ENCODE results near the gene R3HDM4.
"Not testable (repeated sequence)": the region's sequence is repeated elsewhere in the genome, so short reads cannot be mapped to it uniquely, and the experiment has no call there.

R3HDM4 gene

DNA sequence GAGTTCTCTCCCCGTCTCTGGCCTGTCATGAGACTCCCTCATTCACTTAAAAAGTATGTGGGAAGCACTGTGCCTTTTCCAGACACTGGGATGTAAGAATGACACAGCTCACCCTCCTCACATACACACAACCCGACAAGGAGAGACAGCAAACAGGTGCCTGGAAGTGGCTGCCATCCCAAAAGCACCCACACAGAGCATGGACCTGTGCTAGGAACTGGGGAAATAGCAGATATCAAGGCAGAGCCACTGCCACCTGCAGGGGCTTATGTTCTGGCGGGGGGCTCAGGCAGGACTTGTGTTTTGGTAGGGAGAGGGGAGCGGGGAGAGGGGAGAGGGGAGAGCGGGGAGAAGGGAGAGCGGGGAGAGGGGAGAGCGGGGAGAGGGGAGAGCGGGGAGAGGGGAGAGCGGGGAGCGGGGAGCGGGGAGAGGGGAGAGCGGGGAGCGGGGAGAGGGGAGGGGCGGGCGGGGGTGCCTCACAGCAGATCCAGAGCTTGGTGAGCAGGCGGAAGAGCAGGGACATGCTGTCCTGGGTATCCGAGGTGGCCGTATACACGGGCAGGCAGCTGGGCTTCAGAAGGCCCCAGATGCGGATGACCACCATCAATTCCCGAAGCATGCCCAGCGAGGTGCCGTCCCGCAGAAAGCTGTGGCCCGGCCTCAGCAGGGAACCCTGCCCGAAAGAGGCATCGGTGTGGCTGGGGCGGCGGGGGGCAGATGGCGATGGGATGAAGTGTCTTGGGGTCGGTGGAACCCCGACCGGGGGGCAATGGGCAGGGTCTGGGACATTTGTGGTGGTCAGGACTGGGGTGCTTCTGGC, 41.4 kb downstream of the R3HDM4 start:
- DNase-seq: no peak

DNA sequence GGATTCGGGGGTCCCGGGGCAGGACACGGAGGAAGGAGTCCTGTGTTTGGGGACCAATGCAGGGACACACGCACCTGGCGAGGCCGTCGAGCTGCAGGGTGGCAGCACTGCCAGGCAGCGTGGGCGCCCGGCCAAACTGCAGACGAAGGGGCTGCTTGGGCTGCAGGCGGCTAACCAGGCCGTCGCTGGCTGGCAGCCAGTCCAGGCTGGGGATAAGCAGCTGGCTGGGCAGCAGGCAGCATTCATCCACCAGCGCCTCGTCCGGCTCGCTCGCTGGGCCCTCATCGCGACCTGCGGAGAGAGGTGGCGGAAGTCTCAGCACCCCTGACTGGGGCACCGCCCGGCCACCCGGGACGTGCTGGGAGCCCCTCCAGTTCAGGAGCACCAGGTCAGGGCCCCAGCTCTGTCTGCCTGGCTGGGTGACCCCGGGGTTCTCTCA, 42.0 kb downstream of the R3HDM4 start:
- DNase-seq: no peak

DNA sequence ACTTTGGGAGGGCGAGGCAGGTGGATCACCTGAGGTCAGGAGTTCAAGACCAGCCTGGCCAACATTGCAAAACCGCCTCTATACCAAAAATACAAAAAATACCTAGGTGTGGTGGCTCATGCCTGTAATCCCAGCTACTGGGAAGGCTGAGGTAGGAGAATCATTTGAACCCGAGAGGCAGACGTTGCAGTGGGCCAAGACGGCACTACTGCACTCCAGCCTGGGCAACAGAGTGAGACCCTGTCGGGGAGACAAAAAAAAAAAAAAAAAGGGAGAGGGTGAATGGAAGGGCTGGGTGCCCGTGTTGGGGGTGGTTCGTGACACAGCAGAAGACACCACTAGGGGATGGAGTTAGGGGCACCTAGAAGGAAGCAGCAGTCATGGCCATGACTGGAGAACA, 42.7 kb downstream of the R3HDM4 start:
- DNase-seq: no peak

DNA sequence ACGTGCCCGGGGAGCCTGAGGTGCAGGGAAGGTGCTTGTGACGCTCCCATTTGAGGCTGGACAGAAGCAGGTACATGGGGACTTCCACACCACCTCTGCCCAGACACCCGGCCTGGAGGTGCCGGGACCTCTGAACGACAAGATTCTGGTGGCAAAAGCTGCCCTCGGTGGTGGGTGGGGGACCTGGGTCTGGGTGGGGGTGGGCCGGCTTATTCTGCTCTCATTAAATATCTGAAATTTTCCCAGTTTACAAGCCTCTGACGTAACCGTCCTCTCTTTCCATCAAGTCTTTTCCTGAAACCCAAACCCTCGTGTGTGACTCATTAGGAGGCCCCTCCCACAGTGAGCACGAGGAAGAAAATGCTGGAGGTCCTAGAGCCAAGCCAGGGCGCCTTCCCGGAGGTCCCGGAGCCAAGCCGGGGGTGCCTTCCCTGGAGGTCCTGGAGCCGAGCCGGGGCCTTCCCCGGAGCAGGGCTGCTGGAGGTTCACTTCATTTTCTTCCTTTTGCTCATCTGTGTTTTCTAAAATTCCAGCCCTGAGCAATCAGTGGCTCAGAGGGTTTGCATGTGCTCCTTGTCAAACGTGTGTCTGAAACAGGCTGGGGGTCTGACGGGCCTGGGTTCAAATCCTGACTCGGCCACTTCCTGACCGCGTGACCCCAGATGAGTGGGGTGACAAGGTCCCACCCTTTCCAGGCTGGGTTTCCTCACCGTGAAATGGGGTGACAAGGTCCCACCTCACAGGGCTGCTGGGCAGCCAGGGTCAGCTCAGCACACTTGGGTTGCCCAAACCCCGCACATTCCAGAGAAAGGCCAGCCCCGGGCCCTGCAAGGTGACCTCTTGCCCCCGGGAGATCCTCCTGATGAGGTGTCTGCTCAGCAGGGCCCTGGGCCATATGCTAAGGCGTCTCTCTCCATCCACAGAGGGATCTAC, 43.5 kb downstream of the R3HDM4 start:
- no peak for DNase-seq

DNA sequence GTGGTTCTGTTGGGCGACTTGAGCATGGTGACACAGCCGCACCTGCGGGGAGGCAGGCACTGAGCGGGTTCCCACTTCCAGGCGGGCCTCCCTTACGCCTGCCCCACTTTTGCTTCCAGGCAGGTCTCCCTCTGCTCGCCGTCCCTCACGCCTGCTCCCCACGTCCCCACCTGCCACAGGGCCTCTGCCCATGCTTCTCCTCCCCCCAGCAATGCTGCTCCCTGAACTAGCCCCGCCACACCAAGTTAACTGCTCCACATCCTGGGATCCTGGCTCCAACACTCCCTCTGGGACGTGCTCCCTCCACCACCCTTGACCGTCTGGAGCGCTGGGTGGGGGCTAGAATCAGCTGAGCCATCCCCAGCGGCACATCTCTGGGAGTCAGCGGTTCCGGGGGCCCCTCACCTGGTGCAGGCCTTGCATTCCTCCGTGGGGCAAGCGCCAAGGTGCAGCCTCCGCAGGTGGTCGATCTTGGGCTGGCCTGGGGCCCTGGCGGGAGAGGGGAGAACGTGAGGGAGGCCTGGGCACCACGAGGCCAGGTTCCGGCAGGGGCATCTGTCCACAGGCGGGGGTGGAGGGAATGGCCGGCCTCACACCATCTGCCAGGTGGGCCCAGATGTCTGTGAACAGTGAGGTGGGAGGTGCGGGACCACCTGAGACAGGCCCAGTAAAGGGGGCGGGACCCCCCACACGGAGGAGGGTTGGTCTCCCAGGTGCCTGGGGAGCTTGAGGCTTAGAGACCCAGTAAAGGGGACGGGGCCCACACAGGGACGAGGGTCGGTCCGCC, 44.4 kb downstream of the R3HDM4 start:
- DNase-seq: no peak

DNA sequence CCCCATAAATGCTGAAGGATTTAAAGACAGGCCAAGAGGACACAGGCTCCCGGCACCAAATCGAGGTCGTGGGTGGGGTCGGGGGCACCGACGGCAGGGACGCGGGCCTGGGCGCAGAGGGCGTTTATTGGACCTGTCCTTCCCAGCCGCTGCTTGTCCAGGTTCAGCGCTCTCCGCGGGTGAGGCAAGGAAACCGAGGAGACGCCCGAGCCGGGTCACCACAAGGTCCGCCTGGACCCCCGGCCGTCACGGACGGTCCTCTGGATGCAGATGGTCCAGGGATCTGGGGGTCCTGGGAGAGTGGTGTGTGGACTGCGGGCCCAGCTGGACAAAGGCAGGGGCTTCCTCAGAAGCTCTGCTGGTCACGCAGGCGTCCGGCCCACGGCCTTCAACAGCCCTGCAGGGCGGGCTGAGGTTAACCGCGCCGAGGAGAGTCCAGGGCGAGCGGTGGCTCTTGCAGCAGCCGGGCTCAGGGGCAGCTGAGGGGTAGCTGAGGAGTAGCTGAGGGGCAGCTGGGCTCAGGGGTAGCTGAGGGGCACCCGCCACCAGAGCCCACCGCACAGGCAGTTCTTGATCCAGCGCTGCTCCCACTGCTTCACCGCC, 45.1 kb downstream of the R3HDM4 start:
- no peak for DNase-seq

DNA sequence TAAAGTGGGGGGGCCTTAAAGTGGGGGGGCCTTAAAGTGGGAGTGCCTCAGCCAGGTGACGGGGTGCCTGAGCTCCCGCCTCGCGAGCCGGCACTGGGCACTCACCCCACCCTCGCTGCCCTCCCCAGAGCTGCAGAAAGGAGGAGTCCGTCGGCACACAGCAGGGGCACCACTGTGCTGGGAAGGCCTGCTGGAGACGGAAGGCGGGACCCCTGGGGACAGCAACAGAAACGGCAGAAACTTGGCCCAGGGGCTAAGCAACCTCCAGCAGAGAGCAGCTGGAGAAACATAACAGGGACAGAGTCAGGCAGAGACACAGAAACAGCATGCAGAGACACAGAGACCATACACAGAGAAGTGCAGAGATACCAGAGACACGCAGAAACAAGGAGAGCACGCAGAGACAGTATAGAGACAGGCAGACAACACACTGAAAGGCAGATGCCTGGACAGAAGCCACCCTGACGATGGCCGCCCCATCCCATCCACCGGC, 45.7 kb downstream of the R3HDM4 start:
- no peak for DNase-seq

DNA sequence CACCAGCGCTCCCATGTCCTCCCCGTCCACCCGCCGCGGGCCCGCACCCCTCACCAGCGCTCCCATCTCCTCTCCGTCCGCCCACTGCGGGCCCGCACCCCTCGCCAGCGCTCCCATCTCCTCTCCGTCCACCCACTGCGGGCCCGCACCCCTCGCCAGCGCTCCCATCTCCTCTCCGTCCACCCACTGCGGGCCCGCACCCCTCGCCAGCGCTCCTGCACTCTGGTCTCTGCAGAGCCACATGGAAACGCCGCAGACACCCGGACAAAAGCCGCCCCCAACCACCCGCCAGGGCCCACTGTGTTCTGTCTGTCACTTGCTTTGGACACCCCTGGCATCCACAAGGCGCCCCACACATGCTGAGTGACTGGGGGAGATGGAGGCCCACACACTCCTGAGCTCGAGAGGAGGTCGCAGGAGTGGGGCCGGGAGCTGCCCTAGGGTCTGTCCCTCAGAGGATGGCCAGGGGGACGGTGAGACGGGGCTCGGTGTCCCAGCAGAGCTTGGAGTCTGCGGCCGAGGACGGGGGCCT, 46.2 kb downstream of the R3HDM4 start:
- DNase-seq: no peak

DNA sequence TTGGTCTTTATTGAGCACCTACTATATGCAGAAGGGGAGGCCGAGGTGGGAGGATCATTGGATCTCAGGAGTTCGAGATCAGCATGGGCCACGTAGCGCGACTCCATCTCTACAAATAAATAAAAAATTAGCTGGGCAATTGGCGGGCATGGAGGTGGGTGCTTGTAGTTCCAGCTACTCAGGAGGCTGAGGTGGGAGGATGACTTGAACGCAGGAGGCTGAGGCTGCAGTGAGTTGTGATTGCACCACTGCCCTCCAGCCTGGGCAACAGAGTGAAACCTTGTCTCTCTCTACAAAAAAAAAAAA, 49.8 kb downstream of the R3HDM4 start:
- DNase-seq: no peak

DNA sequence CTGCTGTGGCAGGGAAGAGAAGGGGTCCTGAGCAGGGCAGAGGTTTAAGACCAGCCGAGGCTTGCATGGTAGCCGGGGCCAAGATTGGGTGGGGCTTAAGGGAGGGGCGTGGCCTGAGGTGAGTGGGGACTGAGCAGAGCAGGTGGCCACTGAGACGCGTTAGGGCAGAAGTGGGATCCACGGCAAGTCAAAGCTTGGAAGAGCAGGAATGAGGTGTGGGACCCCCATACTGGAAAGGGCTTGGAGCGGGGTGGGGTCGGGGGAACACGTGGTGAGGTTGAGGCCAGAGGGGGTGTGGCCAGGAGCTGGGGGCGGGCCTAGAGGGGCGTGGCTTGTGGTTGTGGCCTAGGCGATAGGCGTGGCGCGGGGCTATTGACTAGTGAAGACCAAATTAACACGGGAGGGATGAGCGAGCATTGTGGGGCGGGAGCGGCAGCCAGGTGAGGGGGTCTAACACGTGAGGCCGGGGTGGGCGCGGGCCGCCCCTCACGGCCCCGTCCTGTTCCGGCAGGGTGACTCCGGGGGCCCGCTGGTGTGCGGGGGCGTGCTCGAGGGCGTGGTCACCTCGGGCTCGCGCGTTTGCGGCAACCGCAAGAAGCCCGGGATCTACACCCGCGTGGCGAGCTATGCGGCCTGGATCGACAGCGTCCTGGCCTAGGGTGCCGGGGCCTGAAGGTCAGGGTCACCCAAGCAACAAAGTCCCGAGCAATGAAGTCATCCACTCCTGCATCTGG, 50.3 kb downstream of the R3HDM4 start:
- DNase-seq: no peak

DNA sequence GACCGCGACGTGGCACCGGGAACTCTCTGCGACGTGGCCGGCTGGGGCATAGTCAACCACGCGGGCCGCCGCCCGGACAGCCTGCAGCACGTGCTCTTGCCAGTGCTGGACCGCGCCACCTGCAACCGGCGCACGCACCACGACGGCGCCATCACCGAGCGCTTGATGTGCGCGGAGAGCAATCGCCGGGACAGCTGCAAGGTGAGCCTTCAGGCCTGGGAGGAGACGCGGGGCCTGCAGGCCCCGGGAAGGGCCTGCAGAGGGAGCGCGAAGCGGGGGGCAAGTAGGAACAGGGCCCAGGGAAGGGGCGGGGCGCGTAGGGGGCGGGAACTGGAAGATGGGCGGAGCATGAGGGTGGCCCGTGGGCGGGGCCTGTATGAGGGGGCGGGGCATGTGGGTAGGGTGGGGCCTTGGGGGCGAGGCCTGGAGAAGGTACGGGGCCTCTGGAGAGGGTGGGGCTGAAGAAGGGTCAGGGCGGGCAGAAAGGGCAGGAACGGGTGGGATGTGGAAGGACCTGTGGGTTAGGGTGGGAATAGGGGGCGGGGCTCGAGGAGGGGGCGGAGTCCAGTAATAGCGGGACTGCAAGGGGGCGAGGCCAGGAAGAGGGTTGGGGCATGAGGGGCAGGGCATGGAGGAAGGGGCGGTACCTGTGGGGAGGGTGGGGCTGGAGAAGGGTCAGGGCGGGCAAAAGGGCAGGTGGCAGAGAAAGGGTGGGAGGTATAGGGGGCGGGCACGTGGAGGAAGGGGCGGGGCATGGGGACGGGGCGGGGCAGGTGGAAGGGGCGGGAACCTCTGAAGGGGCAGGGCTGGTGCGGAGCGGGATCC, 51.1 kb downstream of the R3HDM4 start:
- DNase-seq: no peak

DNA sequence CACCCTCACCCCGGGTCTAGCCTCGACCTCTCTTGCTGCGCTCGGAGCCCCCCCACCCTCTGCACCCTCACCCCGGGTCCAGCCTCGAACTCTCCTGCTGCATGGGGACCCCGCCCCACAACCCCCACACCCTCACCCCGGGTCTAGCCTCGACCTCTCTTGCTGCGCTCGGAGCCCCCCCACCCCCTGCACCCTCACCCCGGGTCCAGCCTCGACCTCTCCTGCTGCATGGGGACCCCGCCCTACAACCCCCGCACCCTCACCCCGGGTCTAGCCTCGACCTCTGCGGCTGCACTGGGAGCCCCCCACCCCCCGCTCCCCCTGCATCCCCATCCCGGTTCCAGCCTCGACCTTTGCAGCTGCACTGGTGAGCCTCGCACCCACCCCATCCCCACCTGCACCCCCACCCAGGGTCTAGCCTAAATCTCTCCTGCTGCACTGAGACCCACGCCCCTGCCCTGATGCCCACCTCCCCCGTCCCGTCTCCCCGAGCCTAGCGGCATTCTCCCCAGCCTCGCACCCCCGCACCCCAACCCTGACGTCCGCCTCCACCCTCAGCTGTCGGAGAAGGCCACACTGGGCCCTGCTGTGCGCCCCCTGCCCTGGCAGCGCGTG, 51.8 kb downstream of the R3HDM4 start:
- no peak for DNase-seq

DNA sequence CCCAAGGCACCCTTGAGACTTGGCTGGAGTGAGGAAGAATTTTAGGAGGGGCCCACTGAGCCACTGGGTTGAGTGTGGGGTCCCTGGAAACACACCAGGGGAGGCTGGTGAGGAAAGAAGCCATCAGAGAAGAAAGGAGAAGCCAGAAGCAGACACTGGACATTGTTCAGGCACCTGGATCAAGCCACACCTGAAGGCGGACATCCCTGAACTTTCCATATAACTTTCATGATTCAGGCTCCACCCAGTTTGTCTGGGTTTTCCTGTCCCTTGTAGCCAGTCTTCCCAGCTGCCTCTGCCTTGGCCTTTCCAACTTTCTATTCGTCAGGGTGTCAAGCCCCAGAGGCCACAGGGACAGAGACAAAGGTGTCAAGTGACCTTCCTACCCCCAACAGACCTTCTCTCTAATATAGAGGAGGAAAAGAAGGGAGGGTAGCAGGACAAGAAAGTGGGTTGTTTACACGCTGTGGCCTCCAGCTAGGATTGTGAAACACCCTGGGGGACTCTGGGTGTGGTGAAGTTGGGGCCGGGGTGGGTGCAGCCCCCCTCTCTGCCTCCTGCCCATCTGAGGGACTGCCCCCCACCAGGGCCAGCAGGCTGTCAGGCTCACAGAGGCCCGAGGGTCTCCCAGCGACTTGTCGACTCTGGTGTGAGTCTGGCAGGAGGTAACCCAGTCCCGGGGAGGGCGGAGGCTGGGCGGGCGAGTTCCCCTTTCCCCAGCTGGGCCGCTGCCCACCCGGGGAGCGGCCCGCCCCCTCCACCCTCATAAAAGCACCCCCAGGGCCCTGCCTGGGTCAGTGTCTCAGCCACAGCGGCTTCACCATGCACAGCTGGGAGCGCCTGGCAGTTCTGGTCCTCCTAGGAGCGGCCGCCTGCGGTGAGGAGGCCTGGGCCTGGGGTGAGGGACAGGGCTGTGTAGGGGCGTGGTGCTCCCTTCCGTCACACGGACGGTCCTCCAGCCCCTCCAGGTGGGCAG, 53.9 kb downstream of the R3HDM4 start, which contains the start of gene CFD:
TSS of gene CFD (plus strand) at position 797 of the 976 bp plus-strand sequence. CDS start at position 823, 26 bp downstream.
- no peak for DNase-seq

DNA sequence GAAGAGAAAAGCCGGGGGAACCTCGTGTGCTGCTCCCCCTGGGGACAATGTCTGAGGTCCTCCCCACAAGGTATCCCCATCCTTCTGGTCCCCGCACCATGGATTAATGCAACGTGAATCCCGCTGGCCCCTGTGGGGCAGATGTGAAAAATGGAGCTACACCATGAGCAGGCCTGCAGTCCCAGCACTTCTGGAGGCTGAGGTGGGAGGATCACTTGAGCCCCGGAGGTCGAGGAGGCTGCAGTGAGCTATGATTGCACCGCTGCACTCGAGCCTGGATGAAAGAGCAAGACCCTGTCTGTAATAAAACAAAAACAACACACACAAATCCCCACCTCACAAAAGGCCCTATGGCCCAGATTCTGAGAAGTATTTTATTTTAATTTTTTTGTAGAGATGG, 54.7 kb downstream of the R3HDM4 start:
- no peak for DNase-seq

DNA sequence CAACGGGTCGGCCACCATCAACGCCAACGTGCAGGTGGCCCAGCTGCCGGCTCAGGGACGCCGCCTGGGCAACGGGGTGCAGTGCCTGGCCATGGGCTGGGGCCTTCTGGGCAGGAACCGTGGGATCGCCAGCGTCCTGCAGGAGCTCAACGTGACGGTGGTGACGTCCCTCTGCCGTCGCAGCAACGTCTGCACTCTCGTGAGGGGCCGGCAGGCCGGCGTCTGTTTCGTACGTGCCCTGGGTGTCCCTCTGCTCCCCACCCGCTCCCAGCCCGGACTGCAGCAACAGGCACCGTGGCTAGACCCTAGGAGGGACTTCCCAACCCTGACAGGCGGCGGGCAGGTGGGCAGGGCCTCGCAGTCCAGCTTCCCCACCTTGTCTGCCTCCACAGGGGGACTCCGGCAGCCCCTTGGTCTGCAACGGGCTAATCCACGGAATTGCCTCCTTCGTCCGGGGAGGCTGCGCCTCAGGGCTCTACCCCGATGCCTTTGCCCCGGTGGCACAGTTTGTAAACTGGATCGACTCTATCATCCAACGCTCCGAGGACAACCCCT, 57.4 kb downstream of the R3HDM4 start:
- DNase-seq: no peak

DNA sequence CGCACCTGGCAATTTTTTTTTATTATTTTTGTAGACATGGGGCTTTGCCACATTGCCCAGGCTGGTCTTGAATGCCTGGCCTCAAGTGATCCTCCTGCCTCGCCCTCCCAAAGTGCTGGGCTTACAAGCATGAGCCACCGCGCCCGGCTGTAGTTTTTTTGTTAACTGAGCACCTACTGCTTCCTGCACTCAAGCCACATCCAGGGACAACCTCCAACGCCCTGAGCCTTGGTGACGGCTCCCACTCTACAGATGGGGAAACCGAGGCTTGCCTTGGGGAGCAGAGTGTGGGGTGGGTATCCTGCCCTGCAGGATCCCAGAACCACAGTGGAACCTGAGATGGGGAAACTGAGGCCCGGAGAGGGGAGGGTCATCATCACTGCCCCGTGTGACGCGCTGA, 57.9 kb downstream of the R3HDM4 start:
- DNase-seq: no peak

DNA sequence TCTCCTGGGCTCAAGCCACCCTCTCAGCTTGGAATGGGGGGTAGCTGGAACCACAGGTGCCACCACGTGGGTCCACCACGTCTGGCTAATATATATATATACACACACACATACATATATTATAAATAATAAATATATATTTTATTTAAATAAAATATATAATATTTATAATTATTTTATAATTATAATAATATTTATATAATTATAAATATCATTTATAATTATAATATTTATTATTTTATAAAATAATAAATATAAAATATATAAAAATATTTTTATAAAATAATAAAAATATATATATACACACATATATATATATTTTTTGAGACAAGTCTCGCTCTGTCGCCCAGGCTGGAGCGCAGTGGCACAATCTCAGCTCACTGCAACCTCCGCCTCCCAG, 58.5 kb downstream of the R3HDM4 start:
- no peak for DNase-seq

DNA sequence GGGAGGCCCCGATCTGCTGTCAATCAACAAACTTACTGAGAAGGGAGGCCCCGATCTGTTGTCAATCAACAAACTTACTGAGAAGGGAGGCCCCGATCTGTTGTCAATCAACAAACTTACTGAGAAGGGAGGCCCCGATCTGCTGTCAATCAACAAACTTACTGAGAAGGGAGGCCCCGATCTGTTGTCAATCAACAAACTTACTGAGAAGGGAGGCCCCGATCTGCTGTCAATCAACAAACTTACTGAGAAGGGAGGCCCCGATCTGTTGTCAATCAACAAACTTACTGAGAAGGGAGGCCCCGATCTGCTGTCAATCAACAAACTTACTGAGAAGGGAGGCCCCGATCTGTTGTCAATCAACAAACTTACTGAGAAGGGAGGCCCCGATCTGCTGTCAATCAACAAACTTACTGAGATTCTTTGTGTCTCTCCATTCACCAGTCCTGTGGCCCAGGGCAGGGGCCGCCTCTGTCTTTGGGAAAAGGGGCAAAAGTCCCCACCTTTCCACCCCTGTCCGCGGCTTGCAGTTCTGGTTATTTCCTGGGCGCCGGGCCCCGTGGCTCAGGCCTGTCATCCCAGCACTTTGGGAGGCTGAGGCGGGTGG, 59.3 kb downstream of the R3HDM4 start:
- DNase-seq: not testable (repeated sequence)

All from NCI-H2081 treated with DMSO at 0.1 percent for 48 hours (cell line).